Stimulated activated CD8-positive, alpha-beta memory T cell treated with anti-CD3 and anti-CD28 coated beads, Interleukin-15, amount 100 ng/mL, for 48 hours (primary cell): ENCODE results near the gene CCNY.

Experiments used
- DNase-seq, 2 donors: peaks; one replicate each; pipeline ENCODE4 v3.0.0-alpha.2; 2020; ENCODE audit warnings: low read depth in 2 of 2

CCNY gene

GRCh38 chr10:35555962-35556930 is 219.9 kb downstream of the CCNY start:
- DNase-seq = no peak

- DNase-seq = no peak
Measured at GRCh38 chr10:35558276-35558675, 222.0 kb downstream of the CCNY start.

GRCh38 chr10:35559416-35559815 is 223.1 kb downstream of the CCNY start:
- DNase-seq = no peak

DNA sequence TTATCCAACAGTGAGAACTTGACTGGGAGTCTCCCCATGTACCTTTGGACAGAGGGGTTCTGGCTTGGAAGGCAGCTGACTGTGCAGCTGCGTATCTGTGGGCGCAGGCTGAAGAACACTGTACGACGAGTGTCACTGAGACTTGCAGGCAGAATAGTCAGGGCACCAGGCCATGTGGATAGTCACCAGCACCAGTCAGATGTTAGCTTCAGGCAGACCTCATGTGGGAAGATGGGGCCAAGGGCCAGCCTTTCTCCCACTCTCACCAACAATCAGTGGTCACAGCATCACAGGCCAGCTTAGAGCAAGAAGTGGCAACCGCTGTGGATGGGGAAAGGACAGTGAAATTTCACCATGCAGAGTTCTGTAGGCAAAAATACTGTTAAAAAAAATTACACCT is 225.4 kb downstream of the CCNY start:
- DNase-seq = no peak

DNA sequence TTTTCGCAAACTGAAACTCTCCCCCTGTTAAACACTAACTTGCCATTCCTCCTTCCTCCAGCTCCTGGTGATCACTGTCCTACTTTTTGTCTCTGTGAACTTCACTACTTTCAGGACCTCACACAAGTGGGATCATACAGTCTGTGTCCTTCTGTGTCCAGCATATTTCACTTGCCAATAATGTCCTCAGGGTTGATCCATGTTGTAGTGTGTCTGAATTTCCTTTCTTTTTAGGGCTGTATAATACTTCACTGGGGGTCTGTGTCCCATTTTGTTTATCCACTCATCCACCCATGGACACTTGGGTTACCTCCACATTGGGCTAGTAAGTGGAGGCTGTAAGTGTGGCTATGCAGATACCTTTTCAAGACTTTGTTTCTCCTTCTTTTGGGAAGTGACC is 226.1 kb downstream of the CCNY start:
- DNase-seq = no peak

GRCh38 chr10:35563261-35563891 is 227.1 kb downstream of the CCNY start:
- peak; percentile 6 to 7 for DNase-seq

DNA sequence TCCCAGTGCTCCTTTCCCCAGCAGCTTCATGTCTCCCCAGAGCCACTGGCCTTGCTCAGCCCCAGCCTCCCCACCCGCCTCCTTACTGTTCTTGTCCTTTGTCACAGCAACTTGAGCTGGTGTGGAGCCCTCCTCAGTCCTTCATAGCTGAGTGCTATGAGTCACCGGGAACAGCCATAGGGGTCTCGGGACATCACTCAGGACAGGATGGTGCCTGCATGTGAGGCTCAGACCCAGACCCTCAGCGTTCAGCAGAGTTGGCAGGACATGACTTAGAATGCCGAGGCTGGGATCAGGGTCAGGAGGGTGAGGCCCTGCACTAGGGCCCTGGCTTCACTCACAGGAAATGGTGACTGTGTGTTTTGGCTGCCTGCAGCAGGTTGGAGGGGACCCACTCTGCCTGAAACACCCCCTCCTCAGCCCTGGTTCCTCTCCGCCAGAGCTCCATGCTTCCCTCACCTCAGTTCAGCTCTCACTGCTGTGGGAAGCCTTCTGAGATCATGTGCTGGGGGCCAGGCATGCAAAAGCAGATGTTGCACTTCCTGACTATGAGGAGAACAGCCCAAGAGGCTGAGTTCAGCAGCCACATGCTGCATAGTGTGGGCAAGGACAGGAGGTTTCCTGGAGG is 228.1 kb downstream of the CCNY start:
- no peak for DNase-seq

GRCh38 chr10:35565602-35566081 is 229.3 kb downstream of the CCNY start:
- DNase-seq = no peak

- DNase-seq = no peak
Measured at GRCh38 chr10:35567951-35568350, 231.6 kb downstream of the CCNY start.

DNA sequence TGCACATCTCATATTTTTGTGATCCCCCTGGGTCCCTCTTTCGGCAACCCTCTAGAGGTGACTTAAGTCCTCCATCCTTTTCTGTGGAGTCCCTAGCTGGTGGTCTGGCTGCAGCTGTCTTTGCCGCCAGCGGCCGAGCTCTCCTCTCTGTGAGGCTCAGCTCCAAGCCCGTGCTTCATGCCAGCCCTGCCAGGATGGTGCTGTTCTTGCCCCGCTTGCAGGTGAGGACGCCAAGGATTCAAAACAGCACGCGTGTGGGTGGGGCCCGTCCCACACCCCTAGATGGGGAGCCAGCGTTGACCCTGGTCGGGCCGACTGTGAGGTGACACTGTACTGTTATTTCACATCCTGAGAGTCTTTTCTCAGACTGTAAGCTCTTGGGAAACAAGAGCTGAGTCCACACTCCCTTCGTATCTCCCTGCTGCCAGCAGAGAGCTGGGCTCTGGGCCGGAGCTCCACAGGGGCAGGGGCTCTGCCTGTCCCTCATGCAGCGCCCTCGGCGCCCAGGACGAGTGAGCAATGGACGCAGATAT is 232.2 kb downstream of the CCNY start:
- DNase-seq = no peak

DNA sequence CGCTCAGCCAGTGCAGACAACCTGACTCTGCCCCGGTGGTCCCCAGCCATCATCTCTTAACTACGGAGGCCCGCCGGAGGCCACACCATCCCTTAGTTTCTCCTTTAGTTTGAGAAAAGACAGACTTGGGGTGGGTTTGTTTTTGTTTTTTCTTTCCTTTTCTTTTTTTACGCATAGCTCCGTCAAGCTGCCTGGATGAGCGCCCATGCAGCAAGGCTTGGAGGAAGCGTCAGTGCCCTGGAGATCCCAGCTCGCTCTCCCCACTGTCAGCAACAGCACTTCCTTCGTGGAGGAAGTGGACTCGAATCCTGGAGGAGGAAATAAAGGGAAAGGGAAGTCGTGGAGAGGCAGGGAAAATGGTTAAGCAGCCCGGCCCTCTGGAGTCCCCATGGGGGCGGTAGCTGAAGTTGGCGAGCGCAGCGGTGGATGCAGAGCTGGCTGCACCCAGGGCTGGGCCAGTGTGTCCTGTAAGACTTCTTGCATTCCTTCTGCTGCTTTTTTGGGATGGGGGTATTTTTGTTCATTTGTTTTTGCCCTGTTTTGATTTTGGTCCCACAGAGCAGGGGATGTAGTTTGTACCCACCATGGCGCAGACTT is 232.9 kb downstream of the CCNY start:
- no peak for DNase-seq

DNA sequence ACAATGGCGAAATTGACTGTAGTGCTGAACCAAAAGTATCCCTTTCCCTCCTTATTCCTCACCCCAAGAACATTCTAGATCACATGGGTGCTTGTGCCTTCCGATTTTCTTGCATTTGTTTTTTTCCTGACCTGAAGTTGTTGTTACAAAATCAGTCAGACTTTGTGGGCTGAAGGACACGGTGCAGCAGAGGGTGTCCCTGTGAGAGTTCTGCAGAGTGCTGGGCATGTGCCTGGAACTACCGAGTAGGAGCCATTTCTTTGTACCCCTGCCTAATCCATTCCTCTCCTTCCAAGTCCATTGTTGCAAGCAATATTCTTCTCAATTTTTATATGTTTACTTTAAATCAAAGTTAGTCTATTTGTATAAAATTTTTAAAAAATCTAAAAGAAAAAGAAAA is 233.5 kb downstream of the CCNY start:
- DNase-seq = no peak

DNA sequence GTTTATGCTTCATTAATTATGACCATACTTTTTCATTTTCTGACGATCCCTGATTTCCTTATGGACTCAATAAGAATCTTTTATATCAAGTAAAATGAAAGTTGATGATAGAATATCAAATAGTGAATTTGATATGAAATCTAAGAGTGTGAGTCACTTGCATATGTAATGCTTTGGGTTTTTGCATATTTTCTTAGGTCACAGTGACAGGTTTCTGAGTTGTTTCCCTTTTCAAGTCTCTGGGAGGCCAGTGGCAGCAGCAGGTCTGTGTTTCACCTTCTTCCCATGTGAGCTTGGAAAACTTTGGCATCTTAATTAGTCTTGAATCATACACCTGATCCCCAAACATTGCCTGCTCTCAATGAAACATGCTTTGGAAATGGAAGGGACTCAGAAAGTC is 234.1 kb downstream of the CCNY start:
- no peak for DNase-seq

DNA sequence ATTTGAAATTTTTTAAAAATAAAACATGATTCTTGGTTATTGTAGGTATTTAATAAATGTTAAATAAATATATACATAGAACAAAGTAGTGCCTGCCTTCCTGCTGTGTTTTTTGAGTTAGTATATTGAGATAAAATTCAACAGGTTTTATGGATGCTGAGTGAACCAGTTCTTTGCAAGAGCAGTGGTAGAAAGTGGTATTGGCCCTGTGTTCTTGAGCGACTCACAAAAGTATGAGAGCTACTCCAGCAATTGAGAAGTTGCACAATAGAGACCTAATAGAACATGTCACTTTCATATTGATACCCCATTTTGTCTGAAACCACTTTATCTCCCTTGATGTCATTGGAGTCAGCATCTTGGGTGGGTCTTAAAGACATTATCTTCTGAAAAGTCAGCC is 236.3 kb downstream of the CCNY start:
- no peak for DNase-seq

DNA sequence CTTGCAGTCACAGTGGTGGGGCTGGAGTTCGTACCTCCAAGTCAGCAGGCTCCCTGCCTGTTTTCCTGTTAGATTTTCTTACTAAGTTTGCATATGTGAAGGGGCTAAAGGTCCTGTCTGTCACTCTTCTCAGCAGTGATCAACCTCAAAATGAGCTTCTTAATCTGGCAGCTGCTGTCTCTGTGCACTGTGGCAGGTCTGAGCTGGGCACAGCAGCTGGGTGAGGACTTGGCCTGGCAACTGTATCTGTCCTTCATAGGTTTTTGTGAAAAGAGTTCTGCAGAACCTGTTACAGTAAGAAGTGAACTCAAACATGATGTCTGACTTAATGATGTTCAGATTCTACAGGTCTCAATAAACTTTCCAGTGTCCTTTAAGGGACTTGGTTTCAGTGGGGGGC is 237.5 kb downstream of the CCNY start:
- DNase-seq = no peak

- DNase-seq = no peak
Measured at GRCh38 chr10:35574924-35575352, 238.6 kb downstream of the CCNY start.

DNA sequence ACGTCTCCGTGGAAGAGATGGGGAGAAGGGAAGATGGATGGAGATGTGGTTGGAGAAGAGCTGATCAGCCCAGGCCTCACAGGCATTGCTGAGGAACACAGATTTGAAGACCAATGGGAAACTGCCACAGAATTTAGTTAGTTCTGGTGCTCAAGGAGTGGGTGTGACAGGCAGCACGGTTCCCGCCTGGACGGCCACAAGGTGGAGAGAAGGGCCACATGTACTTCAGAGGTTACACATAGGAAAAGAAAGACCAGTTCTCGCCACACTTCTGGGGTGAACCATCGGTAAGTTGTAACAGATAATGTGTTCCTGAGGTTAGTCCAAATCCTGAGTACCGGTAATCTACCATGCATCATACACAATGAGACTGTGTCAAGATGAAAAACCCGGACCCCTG is 239.3 kb downstream of the CCNY start:
- DNase-seq = no peak

DNA sequence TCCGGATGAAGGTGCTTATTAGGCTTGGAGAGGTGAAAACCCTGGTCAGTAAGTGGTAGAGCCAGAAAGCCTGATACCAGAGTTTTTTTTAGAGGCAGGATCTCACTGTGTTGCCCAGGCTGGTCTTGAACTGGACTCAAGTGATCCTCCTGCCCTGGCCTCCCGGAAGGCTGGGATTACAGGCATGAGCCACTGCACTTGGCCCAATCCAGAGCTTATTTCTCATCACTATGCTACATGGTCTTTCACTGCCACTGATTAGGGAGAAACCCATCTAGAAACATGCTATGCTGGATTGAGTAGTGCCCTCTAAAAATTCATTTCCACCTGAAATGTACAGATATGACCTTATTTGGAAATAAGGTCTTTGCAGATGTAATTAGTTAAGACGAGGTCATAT is 240.4 kb downstream of the CCNY start:
- DNase-seq = no peak

GRCh38 chr10:35577926-35578617 is 241.8 kb downstream of the CCNY start:
- no peak for DNase-seq

DNA sequence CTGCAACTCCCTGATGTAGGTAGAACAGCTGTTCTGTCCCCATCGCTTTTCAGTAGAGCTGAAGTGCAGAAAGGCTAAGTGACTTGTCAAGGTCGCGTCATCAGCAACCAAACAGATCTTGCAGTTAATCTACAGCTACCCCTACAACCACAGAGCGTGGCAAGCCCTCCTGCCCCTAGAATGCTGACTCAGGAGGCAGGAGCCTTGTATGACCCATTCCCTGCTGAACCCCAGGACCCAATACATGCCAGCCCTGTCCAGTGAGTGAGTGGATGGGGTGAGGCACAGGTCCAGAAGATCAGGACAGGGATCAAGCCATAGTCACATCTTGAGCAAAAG is 242.3 kb downstream of the CCNY start:
- DNase-seq = no peak

DNA sequence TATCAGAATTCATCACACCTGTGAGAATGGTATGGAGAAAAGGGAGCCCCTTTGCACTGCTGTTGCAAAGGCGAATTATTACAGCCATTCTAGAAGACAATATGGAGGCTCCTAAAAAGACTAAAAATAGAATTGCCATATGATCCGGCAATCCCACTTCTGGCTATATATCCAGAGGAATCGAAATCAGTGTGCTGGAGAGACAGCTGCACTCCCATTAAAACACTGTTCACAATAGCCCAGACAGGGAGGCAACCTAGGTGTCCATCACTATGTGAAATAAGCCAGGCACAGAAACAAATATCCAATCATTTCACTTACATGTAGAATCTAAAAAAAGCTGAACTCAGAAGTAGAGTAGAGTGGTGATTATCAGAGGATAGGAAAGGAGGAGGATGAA is 242.8 kb downstream of the CCNY start:
- DNase-seq = no peak
